ENCODE data around the gene SGK1. TPM values are rescaled to one million over a fixed set of nuclear protein-coding genes. Genes with fewer than 3 reads are reported as not detected.
"Not testable (repeated sequence)": the region's sequence is repeated elsewhere in the genome, so short reads cannot be mapped to it uniquely, and the experiment has no call there.

The SGK1 gene
- total RNA-seq, 1 donor from 2014 or later, result 175 TPM

DNA sequence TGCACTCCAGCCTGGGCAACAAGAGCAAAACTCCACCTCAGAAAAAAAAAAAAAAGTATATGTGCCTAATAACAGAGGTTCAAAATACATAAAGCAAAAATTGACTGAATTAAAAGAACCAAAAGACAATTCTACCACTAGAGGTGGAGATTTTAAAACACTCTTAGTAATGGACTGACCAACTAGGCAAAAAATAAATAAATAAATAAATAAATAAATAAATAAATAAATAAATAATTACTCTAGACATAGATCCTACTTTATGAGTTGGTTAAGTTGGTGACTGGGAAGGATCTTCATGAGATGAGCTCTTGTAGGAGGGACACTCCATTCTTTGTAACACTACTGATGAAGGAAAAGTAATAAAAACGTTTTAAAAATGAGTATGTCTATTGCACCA, 113.9 kb downstream of the SGK1 start:
- no peak overlapping the region for H3K4me3 ChIP-seq (ENCODE audit: low read depth, low read length)
- no peak for DNase-seq (ENCODE audit: low read depth)
- TF ChIP-seq, protein P1, sequence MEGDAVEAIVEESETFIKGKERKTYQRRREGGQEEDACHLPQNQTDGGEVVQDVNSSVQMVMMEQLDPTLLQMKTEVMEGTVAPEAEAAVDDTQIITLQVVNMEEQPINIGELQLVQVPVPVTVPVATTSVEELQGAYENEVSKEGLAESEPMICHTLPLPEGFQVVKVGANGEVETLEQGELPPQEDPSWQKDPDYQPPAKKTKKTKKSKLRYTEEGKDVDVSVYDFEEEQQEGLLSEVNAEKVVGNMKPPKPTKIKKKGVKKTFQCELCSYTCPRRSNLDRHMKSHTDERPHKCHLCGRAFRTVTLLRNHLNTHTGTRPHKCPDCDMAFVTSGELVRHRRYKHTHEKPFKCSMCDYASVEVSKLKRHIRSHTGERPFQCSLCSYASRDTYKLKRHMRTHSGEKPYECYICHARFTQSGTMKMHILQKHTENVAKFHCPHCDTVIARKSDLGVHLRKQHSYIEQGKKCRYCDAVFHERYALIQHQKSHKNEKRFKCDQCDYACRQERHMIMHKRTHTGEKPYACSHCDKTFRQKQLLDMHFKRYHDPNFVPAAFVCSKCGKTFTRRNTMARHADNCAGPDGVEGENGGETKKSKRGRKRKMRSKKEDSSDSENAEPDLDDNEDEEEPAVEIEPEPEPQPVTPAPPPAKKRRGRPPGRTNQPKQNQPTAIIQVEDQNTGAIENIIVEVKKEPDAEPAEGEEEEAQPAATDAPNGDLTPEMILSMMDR (conservative IDR thresholded peaks at IDR 0.05; ENCODE audit: low read depth, low read length), result no peak

GRCh38 chr6:134201716-134202115, 116.2 kb downstream of the SGK1 start:
- no peak for DNase-seq (ENCODE audit: low read depth)
- TF ChIP-seq, protein P1 (conservative IDR thresholded peaks at IDR 0.05; ENCODE audit: low read depth, low read length), result no peak
- no peak overlapping the region for H3K4me3 ChIP-seq (ENCODE audit: low read depth, low read length)

GRCh38 chr6:134199848-134200606, 117.9 kb downstream of the SGK1 start:
- TF ChIP-seq, protein P1 (conservative IDR thresholded peaks at IDR 0.05; ENCODE audit: low read depth, low read length), result no peak
- no peak overlapping the region for H3K4me3 ChIP-seq (ENCODE audit: low read depth, low read length)
- DNase-seq (ENCODE audit: low read depth), result no peak

GRCh38 chr6:134198093-134198492, 119.8 kb downstream of the SGK1 start:
- H3K4me3 ChIP-seq (ENCODE audit: low read depth, low read length), result no peak overlapping the region
- TF ChIP-seq, protein P1 (conservative IDR thresholded peaks at IDR 0.05; ENCODE audit: low read depth, low read length), result no peak
- DNase-seq (ENCODE audit: low read depth), result no peak

GRCh38 chr6:134197685-134198084, 120.2 kb downstream of the SGK1 start:
- H3K4me3 ChIP-seq (ENCODE audit: low read depth, low read length); DNase-seq (ENCODE audit: low read depth): not testable (repeated sequence)

DNA sequence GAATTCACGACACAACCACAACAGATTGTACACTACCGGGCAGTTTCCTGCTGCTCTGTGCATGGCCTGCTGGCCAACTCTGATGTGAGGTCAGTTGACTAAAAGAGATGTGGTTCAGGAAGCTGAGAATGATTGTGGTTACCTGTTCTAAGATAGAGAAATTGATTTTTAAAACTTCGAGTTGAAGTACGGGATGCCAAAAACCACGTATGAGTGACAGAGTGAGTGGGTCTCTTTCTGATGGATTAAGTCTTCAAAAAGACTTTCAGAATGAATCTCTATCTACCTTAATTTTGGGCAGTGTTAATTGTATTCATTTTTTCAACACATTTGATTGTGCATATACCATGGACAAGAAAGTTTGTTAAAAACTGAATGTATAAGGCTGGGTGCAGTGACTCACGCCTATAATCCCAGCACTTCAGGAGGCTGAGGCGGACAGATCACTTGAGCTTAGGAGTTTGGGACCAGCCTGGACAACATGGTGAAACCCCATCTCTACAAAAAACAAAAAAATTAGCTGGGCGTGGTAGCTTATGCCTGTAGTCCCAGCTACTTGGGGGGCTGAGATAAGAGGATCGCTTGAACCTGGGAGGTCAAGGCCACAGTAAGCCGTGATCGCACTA, 121.2 kb downstream of the SGK1 start:
- H3K4me3 ChIP-seq (ENCODE audit: low read depth, low read length), result no peak overlapping the region
- TF ChIP-seq, protein P1 (conservative IDR thresholded peaks at IDR 0.05; ENCODE audit: low read depth, low read length), result no peak
- DNase-seq (ENCODE audit: low read depth), result no peak

GRCh38 chr6:134195985-134196384, 121.9 kb downstream of the SGK1 start:
- no peak overlapping the region for H3K4me3 ChIP-seq (ENCODE audit: low read depth, low read length)
- TF ChIP-seq, protein P1 (conservative IDR thresholded peaks at IDR 0.05; ENCODE audit: low read depth, low read length), result no peak
- no peak for DNase-seq (ENCODE audit: low read depth)

Data from epithelial cell of proximal tubule (primary cell).